ENCODE results near the gene LYPLAL1. TPM values are rescaled to one million over a fixed set of nuclear protein-coding genes. Genes with fewer than 3 reads are reported as not detected.
"Not testable (repeated sequence)": the region's sequence is repeated elsewhere in the genome, so short reads cannot be mapped to it uniquely, and the experiment has no call there.

The LYPLAL1 gene
- total RNA-seq, 1 donor from 2014 or later: 22.0 TPM

DNA sequence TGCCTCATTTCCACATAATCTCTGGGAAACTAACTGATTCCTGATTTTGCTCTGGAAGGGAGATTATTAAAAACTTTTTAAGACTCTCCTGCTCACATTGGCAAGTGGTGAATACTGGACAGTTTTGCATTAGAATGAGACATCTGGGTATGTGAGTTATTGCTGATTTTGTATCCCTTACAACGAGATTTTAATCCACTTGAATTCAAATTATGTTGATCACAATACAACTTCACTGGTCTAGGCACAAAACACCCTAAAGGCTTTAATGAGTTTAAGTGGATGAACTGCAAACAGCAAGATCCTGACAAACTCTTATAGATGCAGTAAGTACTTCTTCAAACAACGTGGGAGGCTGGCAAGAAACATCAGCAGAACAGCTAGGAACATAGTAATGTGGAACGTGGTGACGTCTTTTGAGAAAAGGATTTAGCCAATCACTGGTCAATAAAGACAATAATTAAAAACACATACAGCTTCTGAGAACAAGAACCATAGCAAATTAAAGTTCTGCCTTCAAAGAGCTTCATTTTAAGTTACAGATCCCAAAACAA, 10.2 kb upstream of the LYPLAL1 start:
- no peak for DNase-seq

DNA sequence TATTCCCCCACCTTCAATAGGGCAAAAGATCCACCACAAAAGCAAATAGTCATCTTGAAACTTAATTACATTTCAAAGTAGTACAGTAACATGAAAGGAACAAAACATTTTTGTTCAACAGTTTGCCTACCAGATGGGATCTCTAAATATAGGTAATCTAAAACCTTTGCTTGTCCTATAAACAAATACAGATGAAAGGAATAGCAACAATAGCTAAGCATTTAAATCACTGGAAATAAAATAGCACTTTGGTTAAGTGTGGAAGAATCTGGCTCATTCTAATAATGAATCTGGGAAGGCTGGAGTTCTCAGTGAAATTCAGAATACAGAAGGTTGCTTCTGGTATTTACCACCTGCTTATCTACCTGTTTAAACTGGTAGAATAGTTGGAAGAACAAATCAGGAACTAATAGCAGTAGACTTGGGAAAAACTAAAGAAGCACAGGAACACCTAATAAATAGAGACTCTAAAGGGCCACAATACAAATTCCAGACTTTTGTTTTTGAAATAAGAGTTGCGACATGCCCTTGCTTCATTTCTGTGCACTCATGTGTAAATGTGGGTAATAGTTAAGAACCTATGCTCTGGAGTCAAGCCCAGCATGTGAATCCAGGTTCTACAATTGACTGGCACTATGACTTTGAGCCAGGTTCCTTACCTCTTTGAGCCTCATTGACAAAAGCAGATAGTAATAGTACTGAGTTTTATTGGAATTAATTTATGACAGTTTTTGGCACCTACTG, 2.3 kb upstream of the LYPLAL1 start:
- DNase-seq: no peak

DNA sequence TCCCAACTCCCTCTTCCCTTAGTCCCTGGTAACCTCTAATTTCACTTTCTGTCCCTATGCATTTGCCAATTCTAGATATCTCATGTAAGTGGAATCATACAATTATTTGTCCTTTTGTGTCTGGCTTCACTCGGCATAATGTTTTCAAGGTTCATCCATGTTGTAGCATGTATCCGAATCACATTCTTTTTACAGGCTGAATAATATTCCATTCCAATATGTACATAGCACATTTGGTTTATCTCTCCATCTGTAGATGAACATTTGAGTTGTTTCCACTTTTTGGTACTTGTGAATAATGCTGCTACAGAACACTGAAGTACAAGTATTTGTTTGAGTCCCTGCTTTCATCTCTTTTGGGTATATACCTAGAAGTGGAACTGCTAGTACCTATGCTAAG, 857 bp upstream of the LYPLAL1 start:
- no peak for DNase-seq

DNA sequence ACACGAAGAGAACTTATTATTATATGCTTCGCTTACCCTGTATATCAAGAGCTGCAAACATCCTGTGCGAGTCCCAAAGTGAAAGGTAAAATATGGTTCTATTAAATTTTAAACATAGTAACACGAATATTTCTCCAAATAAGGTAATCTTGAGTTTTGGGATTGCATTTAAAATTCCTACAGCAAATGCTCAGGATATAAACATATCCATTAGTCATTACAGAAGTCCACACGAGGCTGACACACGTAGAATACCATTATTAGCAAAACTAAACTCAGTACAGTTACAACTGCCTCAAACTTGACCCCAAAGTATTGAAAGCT, 282 bp upstream of the LYPLAL1 start:
- DNase-seq: no peak

DNA sequence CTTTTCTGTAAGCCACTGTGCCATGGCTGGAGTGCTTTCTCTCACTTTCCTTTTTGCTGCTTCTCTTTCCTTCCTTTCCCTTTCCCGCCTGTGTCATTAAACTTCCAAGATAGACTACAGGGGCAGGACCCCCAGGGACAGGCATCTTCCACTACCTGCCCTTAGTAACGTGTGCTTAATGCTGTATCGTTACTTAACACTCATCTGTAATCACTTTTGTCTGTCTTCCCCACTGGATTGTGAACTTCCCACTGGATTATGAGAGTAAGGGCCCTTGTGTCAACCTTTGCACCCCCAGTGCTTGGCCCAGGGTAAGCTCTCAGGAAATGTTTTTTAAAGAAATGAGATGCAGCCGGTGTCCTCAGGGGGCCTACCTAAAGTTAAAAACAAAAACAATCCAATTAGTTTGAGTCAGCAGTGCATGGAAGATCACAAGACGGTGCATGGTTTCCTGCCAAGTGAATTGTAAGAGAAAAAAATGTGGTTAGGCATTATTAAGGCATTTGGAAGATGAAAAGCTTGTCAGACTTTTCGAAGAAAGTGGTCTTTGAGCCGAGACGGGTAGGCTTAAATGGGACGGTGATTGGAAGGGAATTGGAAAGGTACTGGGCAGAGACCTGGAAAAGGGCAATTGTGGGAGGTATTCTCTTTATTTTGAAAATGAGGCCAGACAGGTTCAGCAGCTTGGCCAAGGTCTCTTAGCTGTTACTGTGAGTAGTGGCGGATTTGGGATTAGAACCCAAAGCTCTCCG, 958 bp downstream of the LYPLAL1 start:
- DNase-seq: peak; percentile 85

DNA sequence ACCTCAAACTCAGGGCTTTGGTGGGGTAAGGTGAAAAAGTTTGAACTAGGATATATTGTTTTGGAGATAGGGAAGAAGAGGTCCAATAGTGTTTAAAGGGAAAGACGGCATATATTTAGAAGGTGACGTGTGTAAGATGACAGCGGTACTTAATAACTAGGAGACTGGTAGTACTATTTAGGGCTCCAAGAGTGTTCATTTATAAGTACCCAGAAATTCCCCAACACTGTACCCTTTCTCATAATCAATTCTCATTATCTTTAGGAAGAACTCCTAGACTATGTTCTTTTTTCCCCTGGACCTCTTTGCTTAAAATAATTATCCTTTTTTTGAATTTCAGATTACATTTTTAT, 1.5 kb downstream of the LYPLAL1 start:
- no peak for DNase-seq

DNA sequence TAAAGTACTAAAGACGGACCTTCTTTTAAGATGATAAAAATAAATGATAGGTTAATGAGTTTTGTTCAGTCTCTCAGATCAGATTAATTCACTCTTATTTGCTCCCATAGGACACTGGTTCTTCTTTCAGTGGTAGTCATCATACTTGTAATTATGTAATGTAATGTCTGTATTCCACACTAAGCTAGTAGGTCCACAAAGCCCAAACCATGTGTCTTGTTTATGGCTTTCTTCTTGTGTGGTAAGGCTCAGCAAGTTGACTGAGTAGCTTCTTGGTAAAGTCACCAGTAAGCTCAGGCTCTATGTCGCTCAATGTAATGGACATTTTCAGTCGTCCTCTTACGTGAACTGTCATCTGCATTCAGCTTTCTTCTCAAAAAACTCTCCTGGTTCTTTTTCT, 2.5 kb downstream of the LYPLAL1 start:
- no peak for DNase-seq

DNA sequence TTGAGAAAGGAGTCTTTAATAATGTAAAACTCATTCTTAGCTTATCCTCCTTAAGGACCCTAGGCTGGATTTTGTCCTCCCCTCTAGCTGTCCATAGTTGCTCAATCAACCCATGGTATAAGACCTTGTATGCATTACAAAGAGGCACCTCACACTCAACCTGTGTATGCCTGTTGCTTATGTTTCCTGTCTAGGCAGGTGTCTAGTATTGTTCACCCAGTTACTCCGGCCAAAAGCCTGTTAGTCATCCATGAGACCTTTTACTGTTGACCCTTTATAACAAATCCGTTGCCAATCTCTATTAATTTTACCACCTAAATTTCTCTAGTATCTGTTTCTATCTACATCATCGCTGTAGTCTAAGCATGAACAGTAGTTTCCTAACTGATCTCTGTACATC, 3.7 kb downstream of the LYPLAL1 start:
- DNase-seq: peak; percentile 66

DNA sequence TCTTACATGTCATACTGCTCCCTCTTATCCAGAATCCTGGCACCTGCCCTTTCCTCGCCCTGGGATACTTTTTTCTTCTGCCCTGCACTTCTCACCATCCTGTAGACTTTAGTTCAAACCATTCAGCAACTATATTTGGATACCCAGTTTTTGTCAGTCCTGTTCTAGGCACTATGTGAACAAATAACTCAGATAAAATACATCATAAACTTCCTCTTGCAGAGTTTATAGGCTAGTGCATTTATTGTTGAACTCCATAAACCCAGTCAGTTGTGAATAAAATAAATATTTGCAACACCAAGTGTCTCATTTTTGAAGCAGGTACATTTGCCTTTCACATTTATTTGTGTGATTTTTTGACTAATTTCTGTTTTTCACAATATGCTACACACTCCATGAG, 4.3 kb downstream of the LYPLAL1 start:
- no peak for DNase-seq

DNA sequence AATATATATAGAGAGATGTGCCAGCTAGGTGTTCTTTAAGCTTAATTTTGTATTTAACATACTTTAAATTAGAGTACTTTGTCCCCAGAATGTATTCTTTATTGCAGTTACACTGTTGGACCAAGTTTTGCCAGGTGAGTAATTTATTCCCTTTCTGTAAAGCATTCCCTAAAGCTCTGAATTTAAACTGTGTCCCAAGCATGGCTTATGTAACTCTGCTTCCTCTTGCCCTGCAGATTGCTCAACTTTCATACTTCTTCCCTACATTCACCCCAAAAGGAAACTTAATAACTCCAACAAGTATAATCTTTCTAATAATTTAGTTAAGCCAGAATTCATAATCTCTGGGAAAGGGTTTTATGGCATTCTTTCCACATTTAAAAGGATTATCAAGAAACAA, 5.6 kb downstream of the LYPLAL1 start:
- no peak for DNase-seq

DNA sequence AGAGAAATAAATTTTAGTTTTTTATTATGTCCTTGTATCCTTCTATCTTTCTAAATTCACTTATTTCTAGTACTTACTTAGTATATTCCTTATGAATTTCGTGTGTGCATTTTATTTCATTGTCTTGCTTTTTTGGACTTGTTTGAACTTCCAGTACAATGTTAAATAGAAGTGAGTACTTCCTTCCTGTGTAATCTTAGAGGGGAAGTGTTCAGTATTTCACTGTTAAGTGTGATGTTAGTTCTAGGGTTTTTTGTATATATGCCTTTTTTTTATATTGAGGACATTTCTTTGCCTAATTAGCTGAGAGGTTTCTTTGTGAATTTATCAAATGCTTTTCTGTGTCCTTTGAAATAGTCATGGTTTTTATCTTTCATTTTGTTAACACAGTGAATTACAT, 10.7 kb downstream of the LYPLAL1 start:
- peak; percentile 6 for DNase-seq

DNA sequence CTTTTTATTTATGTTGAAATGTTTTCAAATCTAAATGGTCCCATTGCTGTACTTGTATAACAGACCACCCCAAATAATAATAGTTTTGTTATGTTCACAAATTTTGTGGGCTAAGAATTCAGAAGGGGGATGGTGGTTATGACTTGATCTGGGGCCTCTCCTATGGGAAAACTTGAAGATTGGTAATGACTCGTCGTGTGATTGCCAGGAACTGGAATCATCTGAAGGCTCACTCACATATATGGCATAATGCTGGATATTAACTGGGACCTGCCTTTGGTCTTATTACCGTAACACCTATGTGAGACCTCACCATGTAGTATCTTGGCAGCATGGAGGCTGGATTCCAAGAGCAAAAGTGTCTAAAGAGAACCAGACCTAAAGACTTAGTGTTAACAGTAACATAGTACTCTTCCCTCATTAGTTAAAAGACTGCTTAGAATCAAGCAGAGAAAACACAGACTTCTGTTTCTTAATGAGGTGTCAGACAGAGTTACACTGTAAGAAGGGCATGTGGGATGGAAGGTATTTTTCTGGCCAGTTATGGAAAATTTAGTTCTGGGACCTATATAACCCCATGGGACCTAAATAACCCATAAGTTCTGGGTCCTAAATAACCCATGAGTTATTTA, 11.9 kb downstream of the LYPLAL1 start:
- DNase-seq: no peak

DNA sequence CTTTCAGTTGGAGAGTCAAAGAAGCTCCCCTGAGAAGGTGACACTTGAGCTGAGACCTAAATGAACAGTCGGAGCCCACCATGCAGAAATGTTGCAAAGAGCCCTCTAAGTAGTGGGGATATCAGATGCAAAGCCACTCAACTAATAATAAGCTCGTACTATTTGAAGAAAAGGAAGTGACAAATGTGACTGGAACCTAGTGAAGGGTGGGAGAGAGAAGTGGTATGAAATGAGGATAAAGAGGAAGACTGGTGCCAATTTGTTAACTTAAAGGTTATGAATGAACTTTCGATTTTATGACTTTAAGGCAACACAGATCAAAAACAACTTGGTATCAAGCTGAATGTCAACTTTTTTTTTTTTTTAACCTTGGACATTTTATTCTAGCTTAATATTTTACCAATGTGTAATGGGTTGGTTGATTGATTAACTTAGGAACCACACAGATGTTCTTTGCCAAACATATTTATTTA, 14.7 kb downstream of the LYPLAL1 start:
- peak; percentile 41 for DNase-seq

DNA sequence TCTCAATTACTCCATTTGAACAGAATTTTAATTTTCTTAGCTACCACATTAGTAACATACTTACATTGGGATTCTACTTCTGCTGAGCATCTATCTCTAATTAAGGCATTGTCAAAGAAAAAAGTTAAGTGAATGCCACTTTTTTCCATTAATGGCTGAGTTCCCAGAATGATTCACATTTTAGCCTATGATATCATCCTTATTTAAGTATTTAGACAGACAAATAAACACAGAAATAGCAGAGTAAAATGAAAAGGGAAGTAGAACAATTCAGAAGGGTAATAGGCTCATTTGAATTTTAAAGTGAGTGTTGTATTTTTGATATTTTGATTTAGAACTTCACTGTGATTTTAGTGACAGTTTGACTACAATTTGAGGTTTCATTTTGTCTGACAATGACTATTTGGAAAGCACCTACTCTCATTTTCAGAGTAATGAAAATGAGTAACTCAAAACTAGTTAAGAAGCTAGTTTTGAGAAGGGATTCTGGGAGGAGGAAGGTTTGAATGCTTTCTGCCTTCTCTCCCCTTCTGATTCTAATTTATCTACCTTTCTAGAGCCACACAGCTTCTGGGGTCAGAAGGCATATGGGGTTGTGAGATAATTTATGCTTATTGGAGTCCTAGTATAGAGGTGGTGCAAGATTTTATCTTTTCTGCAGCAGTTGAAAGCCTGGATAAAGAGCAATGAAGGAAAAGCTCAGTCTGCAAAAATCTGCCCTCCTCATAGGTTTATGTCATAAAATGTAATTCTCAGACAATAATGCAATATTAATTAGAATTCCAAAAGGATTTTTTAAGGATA, 15.5 kb downstream of the LYPLAL1 start:
- DNase-seq: peak; percentile 83

DNA sequence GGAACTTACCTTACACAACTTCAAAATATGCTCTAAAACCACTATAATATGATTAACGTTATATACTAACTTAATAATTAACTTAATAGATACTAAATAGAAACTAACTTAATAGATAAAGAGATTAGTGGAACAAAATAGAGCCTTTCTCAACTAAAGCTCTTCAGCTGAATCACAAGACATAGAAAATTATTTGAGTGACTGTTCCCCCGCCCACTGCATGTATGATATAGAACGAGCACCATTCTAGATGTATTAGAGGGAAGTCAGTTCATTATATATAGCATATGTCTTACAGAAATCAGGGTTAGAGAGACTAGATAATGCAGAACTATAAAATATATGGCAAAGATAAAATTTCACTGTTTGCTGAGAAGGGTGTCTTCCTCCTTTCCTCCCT, 16.3 kb downstream of the LYPLAL1 start:
- no peak for DNase-seq

DNA sequence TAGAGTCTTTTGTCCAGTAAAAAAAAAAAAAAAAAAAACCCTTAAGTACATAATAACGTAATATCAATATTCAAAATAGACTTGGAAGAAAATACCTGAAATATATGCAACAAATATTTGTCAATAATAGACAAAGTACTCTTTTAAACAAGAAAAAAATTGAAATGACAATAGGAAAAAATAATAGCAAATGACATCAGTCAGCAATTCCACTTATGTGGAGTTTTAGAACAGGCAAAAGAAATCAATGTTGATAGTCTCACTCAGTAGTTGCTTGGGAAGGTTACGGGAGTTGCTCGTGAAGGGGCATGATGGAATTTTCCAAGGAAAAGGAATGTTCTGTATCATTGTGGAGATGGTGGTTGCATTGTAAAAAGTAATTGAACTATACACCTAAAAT, 16.9 kb downstream of the LYPLAL1 start:
- no peak for DNase-seq

DNA sequence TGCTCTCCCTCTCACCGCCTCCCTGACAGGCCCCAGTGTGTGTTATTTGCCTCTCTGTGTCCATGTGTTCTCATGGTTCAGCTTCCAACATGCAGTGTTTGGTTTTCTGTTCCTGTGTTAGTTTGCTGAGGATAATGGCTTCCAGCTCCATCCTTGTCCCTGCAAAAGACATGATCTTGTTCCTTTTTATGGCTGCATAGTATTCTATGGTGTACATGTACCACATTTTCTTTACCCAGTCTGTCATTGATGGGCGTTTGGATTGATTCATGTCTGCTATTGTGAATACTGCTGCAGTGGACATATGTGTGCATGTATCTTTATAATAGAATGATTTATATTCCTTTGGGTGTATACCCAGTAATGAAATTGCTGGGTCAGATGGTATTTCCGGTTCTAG, 22.2 kb downstream of the LYPLAL1 start:
- DNase-seq: not testable (repeated sequence)

DNA sequence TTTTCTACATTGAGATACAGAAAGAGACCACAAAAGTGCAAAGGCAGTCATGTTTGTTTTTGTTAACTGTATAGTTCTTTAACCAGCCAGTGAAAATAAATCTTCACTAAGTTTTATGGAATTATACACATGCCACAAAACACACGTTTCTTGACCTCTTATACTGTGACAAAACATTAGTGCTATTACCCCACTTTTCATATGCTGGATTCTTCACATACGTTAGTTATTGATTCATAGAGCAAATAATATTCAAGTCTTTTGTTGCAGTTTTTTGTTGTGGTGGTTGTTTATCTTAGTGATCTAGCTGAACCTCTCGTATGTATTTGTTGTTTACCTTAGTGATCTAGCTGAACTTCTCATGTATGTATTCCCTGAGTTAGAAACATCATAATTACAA, 28.0 kb downstream of the LYPLAL1 start:
- DNase-seq: no peak

DNA sequence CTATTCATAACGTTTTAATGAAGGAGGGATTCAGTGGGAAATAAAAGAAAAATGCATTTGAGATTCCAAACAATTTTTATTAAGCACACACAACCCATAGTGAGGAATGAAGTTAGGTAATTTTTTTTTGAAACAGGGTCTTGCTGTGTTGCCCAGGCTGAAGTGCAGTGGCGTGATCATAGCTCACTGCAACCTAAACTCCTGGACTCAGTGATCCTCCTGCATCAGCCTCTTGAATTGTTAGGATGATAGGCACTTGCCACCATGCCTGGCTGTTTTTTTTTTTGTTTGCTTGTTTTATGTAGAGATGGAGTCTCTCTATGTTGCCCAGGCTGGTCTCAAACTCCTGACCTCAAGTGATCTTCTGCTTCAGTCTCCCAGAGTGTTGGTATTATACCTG, 28.9 kb downstream of the LYPLAL1 start:
- no peak for DNase-seq

DNA sequence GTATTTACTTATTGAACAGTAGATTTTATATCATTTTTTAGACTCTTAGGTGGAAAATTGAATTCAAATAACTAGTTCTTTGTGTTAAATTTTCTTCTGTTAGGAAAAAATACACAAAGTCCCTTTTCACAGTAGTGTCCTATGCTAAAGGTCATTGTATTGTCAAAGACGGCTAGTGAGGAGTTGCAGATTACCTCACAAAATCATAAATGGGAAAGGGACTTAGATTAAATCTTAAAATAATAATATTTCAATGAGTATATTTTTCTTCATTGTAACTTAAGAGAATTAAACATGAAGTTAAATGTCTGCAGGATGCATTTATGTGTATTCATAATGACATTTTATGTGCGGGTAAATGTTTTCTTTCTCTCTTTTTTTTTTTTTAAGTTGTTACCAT, 32.7 kb downstream of the LYPLAL1 start:
- DNase-seq: no peak

DNA sequence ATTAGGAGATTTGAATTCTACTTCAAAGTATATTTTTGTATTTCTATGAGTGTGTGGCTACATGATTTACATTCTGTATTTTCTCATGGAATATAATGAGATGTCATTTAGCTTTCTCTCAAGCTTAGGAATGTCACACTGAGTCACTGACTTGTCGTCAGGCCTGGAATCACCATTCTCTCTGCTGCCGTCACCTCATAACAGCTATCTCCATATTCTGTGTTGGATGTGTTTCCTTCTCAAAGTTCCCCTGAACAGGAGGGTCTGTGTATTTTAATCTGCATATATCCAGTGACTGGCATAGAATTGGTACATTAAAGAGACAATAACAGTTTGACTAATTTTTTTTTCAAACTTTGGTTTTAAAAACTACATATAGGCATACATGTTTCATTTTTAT, 35.9 kb downstream of the LYPLAL1 start:
- DNase-seq: no peak

DNA sequence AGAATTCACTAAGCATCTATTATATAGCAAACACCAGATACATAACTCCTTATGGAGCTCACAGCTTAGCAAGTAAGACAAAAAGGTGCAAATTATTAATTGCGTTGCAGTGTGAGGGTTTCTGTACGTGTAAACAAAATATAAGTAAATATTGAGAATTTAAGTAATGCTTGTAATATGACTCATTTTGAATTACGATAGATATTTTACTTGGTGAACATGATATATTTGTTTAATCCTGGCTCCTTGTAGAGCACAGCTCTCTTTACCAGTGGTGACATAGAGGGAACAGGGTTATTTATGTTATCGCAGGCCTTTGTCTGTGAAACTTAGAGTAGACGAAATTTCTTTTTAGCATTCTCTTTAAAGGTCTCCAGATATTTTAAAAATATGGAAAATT, 36.4 kb downstream of the LYPLAL1 start:
- no peak for DNase-seq

DNA sequence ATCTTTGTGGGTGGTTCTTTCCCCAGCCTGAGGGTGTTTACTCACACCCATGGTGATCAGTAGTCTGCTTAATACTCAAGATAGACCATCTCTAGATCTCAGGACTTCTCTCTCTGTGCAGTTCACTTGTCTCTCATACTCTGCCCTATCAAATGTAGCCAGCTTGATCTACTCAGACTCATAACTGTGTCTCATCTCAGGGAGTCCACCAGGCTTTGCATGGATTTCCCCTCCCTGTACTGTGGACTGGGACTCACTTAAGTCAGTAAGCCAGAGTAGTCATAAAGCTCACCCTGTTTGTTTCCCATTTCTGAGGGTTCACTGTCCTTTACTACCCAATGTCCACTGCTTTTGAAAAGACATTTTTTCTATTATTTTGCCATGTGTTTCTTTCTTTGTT, 41.8 kb downstream of the LYPLAL1 start:
- DNase-seq: no peak

Measured in dermis blood vessel endothelial cell (primary cell).